Ishikawa (cell line): ENCODE measurements around the gene STRN3.

ENCODE experiments used
- CEBPB ChIP-seq: IDR thresholded peaks from 2 replicates; pipeline ENCODE4 v1.6.1; 2012
- EGR1 ChIP-seq: IDR thresholded peaks from 2 replicates; pipeline ENCODE4 v1.6.1; 2012
- EP300 ChIP-seq: IDR thresholded peaks from 2 replicates; pipeline ENCODE4 v1.6.1; 2012; ENCODE audit warnings: borderline replicate concordance
- MAX ChIP-seq: IDR thresholded peaks from 2 replicates; pipeline ENCODE4 v1.6.1; 2012
- NFIC ChIP-seq: IDR thresholded peaks from 2 replicates; pipeline ENCODE4 v1.6.1; 2012
- RAD21 ChIP-seq: IDR thresholded peaks from 2 replicates; pipeline ENCODE4 v1.6.1; 2012; ENCODE audit warnings: low read depth
- REST ChIP-seq: IDR thresholded peaks from 2 replicates; pipeline ENCODE4 v1.6.1; 2012; ENCODE audit warnings: low read depth, mild to moderate bottlenecking
- TAF1 ChIP-seq: IDR thresholded peaks from 2 replicates; pipeline ENCODE4 v1.6.1; 2012; ENCODE audit warnings: low read depth, mild to moderate bottlenecking
- TCF12 ChIP-seq: IDR thresholded peaks from 2 replicates; pipeline ENCODE4 v1.6.1; 2012; ENCODE audit warnings: low read depth

- no peak for TF ChIP-seq MAX
- TF ChIP-seq EP300: no peak
- no peak for TF ChIP-seq REST
- no peak for TF ChIP-seq CEBPB
- no peak for TF ChIP-seq NFIC
- TF ChIP-seq RAD21: no peak
- no peak for TF ChIP-seq EGR1
- no peak for TF ChIP-seq TCF12
- no peak for TF ChIP-seq TAF1
Measured at GRCh38 chr14:30884901-30885300, 141.3 kb downstream of the STRN3 start.
